HG02642 (cell line): Measurements from ENCODE around the gene TMEM128.
"Not testable (repeated sequence)": the region's sequence is repeated elsewhere in the genome, so short reads cannot be mapped to it uniquely, and the experiment has no call there.

ENCODE experiments used
- ATAC-seq: cut with Tn5 transposase; IDR thresholded peaks from one replicate; pipeline ENCODE4 v1.9.1; 2021; ENCODE audit warnings: mild to moderate bottlenecking; ENCODE audit not compliant: unreplicated experiment, poor library complexity

The TMEM128 gene

GRCh38 chr4:4257705-4258104 is 9.7 kb upstream of the TMEM128 start:
- ATAC-seq, result not testable (repeated sequence)

- no peak for ATAC-seq
Observed at GRCh38 chr4:4256799-4257198, 8.8 kb upstream of the TMEM128 start.

GRCh38 chr4:4254666-4255065 is 6.6 kb upstream of the TMEM128 start:
- ATAC-seq, result no peak

GRCh38 chr4:4254199-4254598 is 6.2 kb upstream of the TMEM128 start:
- ATAC-seq, result no peak

GRCh38 chr4:4249866-4250265 is 1.8 kb upstream of the TMEM128 start:
- no peak for ATAC-seq

GRCh38 chr4:4249342-4249741 is 1.3 kb upstream of the TMEM128 start:
- not testable (repeated sequence) for ATAC-seq

- no peak for ATAC-seq
Observed at GRCh38 chr4:4248885-4249203, 821 bp upstream of the TMEM128 start.

- peak; percentile 12 for ATAC-seq
Observed at GRCh38 chr4:4247696-4248028, 361 bp downstream of the TMEM128 start.

GRCh38 chr4:4245172-4245571 is 2.9 kb downstream of the TMEM128 start:
- no peak for ATAC-seq

- not testable (repeated sequence) for ATAC-seq
Observed at GRCh38 chr4:4239551-4239950, 8.5 kb downstream of the TMEM128 start.

GRCh38 chr4:4233610-4234009 is 14.4 kb downstream of the TMEM128 start:
- ATAC-seq, result no peak

- no peak for ATAC-seq
Observed at GRCh38 chr4:4228356-4228668, 19.7 kb downstream of the TMEM128 start.

GRCh38 chr4:4227510-4228355 is 20.3 kb downstream of the TMEM128 start:
- no peak for ATAC-seq

GRCh38 chr4:4226606-4227438 is 21.2 kb downstream of the TMEM128 start, which contains the start of gene OTOP1:
Gene OTOP1, minus strand, starts transcription at chr4:4226929. Its CDS starts 65 bp downstream, at chr4:4226864.
- no peak for ATAC-seq

GRCh38 chr4:4225915-4226605 is 22.0 kb downstream of the TMEM128 start:
- no peak for ATAC-seq

- no peak for ATAC-seq
Observed at GRCh38 chr4:4217113-4217512, 30.9 kb downstream of the TMEM128 start.

GRCh38 chr4:4216648-4217047 is 31.4 kb downstream of the TMEM128 start:
- no peak for ATAC-seq

GRCh38 chr4:4213674-4214073 is 34.3 kb downstream of the TMEM128 start:
- not testable (repeated sequence) for ATAC-seq

- ATAC-seq, result no peak
Observed at GRCh38 chr4:4206204-4206603, 41.8 kb downstream of the TMEM128 start.

- no peak for ATAC-seq
Observed at GRCh38 chr4:4204401-4204745, 43.6 kb downstream of the TMEM128 start.

- ATAC-seq, result no peak
Observed at GRCh38 chr4:4203688-4204400, 44.2 kb downstream of the TMEM128 start.
